Activated CD4-positive, CD25-positive, alpha-beta regulatory T cell treated with anti-CD3 and anti-CD28 coated beads, Interleukin-2, amount 50 U/mL, for 16 hours (primary cell): Measurements from ENCODE around the gene PDK3.

Experiments used
- DNase-seq: peaks from one replicate; pipeline ENCODE4 v3.0.0-alpha.2; 2020; ENCODE audit warnings: low read depth, low spot score

Gene PDK3

DNA sequence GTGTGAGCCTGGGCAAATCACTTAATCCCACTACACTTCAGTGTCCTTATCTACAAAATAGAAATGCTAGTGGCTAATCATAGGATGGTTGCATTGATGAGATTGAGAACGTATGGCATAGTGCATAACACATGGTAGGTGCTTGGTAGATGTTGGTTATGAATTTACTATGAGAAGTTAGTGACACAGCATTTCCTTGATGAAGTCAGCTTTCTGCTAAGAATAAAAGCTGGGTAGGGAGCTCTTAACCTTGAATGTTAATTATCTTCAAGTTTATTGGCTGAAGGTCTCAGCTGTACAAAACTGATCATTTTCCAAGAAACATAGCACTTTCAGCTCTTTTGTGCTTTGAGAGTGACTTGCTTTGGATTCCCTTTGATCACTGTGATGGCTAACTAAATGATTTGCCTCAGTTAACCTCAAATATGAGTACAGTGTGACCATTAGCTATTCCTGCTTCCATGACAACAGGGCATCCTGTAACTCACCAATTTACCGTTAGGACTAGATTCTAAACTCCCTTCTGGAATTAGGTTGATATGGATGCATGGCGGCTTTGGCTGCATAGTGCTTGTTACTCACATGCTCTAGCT is 17.8 kb downstream of the PDK3 start:
- no peak for DNase-seq

DNA sequence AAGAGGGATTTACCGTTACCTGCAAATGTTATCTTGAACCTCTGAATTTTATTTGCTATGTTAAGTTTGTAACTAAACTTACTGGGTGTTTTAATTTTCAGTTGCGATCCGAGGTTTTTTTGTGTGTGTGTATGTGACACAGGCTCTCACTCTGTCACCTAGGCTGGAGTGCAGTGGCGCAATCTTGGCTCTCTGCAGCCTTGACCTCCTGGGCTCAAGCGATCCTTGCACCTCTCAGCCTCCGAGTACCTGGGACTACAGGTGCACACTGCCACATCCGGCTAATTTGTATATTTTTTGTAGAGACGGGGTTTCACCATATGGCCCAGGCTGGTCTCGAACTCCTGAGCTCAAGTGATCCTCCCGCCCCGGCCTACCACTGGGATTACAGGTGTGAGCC is 18.5 kb downstream of the PDK3 start:
- DNase-seq = no peak

DNA sequence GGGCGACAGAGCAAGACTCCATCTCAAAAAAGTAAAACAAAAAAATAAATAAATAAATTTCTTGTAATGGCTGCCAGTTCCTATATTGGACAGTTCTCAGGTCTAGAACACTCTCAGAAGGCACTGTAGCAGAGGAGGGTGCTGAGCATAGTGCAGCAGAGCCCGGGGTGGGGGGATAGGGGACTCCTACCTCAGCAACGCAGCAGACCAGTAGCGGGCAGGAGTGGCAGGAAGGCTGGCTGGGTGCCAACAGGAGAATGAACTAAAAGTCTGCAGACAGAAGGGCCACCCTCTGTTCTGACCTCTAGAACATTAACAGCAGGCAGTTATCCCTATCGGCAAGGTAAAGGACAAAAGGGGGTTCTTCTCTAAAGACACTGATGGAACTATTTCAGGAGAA is 20.2 kb downstream of the PDK3 start:
- DNase-seq = no peak

DNA sequence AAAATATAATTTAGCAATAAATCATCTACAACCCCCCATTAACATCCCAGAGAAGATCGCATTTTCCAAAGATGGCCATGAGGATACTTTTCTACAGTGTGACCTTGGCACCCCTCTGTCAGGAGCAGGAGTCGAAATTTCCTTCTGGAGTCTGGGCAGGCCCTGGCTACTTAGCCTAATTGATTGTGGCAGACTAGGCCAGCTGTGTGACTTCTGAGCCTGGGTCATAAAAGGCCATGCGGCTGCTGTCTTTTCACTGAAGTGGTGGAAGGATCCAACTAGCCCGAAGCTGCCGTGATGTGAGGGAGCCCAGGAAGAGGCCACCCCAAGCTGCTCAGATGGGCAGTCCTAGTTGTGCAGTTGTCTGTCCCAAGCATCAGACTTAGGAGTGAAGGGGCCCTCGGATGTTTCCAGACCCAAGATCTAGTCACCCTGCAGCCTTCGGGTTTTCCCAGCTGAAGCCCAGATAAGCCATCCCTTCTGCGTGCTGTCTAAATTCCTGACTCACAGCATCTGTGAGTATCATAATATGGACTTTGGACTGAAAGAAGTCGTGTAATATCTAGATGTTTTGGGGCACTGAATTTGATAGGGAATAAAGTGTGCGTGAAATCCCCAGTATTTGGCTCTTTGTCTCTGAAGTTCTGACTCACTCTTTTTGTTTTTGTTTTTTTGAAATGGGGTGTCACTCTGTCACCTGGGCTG is 21.0 kb downstream of the PDK3 start:
- DNase-seq = no peak

DNA sequence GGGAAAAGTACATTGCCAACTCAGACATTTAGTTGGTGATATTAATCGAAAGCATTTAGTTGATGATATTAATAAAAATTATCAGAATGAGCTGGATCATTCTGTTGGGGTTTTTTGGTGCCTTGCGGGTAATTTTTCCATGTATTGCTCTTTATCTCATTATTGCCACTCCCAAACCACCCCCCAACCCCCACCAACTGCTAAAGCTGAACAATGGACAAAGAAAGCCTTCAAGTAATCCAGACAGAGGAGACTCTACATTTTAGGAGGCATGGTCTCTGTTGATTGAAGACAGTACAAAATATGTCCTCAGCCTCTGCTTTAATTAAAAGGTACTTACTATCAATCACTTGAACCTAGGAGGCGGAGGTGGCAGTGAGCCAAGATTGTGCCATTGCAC is 22.5 kb downstream of the PDK3 start:
- DNase-seq = no peak

DNA sequence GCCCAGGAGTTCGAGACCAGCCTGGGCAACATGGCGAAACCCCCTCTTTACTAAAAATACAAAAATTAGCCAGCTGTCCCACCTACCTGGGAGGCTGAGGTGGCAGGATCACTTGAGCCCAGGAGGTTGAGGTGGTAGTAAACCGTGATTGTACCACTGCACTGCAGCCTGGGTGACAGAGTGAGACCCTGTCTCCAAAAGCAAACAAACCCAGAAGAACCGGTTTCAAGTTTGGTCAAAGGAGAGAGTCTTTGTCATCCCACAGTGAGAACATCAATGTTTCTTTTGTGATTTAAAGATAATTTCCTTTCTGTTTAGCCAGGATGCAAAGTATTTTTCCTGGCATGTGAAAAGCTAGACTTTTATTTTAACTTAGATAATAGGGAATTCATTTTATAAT is 26.7 kb downstream of the PDK3 start:
- no peak for DNase-seq

DNA sequence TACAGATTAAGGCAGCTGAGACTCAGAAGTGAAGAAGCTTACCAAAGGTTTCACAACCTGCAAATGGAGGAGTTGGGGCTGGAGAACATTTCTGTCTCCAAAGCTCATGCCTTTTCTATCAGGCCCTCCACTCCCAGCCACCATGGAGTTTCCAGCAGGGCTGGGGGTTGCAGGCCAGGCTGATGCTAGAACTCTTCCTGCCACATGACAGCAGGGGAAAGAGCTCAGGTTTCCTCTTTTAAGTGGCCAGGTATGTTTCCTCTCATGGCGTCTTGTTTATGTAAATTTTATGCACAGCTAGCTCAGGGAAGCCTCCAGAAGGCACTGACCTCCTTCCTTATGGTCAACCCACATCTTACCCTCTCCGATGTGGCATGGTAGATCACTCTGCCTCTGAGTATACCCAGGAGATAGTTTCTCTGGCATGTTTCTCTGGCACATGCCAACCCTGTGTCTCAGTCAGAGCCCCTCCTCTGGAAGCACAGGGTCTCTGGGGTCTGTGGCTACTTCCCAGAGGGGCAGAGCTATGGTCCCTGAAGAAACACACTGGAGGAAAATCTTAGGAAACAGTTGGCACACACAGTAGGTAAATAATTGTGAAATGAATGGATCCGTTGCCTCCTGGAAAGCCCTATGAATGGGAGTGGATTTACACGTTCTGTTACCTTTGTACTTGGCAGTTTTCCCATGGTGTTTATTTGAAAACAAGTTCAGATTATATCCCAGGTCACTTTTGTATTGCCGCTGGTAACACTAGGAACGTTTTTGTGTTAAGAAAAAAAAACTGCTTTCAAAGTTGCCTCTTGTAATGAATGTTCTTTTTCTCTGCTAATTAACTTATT is 28.9 kb downstream of the PDK3 start:
- DNase-seq = no peak

DNA sequence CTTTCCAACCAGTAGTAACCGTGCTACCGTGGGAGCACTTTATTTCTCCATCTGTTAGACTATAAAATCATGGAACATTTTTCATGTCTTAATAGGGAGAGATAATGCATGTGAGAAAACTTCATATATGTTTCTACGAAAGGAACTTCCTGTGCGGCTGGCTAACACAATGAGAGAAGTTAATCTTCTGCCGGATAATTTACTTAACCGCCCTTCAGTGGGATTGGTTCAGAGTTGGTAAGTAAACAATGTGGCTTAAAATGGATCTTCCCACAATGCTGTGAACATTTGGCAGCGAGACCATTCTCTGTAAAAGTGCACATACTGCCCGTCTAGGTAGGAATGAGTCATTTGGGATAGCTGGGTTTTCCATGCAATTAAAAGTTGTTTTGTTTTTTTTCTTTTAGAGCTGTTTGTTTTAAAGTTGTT is 29.6 kb downstream of the PDK3 start:
- DNase-seq = no peak

DNA sequence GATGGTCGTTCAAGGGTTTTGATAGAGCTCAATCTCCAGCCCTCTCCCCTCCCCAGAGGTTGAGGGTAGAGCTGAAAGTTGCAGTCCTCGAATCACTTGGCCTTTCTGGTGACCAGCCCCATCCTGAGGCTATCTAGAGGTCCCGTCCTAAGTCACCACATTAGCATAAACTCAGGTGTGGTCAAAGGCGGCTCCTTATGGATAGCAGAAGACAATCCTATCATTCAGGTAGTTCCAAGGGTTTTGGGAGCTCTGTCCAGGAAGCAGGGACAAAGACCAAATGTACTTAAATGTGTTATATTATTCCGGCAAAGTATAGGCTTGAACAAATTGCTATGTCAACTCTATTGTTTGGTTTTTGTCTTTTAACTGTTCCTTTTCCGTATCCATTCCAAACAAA is 30.6 kb downstream of the PDK3 start:
- DNase-seq = no peak

DNA sequence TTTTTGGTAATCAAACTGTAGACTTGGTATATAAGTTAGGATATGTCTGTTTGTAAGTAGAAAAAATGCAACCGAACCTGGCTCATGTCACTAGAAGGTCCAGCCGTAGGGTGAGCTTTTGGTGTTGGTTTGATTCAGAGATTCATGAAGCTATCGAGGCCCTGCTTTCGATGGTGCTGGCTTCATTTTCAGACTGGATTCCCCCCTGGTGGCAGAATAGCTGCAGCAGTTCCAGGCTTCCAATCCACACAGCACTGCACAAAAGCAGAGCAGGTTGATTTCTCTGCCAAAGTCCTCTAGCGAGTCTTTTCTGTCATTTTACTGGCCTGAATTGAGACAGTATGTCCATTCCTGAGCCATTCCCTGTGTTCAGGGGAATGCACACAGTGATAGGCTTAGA is 33.1 kb downstream of the PDK3 start:
- DNase-seq = no peak

DNA sequence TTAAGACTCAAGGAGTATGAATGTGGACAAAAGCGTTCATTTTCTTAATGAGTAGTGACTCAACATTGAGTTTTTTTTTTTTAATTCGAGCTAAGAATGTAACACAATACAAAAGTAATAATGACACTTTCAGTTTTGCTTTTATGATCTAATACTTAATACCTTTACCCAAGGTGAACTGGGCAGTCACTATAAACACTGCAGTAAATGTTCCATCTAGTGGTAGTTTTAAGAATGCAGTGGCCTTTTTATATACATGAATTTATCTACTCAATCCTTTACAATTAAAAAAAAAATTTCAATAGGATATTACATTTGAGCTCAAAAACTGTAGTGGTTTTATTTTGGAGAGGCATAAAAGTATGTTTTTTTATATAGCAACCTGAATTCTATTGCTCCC is 33.9 kb downstream of the PDK3 start:
- no peak for DNase-seq

DNA sequence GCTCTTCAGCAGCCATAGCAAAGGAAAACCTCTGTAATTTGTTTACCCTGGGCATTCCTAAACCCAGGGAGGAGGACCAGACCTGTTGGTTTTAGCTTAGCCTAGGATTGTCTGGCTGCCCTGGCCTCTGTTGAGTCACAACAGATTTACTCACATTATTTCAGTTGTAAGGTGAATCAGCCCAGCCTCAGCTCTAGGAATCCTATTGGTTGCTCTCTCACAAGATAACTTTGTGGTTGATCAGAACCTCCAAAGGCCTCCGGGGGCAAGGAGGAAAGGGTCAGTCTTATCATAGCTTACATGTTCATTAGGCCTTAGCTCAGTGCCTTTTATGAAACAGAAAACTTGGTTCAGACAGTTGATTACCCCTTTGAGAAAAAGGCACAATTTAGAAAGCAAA is 41.0 kb downstream of the PDK3 start:
- DNase-seq = no peak

DNA sequence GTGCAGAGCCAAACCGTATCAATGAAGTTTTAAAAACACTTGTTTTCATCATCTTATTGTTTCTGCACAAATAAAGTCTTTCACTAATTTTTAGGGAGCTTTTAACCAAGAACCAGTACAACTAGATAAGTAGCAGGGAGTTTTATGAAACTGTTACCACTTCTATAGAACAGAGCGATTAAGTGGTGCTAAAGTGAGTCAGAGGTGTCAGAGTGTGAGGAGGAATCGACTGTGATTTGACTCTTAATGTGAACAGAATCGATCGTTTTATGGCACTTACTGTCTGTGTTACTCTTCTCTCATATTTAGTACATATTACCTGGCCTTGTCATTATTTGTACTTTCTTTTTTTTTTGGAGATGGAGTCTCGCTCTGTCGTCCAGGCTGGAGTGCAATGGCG is 43.3 kb downstream of the PDK3 start:
- DNase-seq = no peak

DNA sequence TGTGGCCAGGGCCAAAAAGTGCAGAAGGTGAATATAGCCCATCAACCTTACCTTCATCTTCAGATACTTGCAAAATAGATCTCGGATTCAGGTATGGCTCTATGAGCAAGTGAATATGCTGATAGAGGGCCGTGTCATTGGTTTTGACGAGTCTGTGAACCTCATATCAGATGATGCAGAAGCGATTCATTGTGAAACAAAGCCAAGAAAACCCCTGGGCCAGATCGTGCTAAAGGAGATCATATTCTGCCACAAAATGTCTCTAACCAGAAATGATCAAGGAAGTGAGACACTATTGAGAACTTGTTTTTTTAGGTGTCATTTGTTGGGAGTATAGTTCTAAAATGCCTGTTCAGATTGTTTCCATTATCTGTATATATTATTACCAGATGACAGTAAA is 48.3 kb downstream of the PDK3 start:
- DNase-seq = no peak

DNA sequence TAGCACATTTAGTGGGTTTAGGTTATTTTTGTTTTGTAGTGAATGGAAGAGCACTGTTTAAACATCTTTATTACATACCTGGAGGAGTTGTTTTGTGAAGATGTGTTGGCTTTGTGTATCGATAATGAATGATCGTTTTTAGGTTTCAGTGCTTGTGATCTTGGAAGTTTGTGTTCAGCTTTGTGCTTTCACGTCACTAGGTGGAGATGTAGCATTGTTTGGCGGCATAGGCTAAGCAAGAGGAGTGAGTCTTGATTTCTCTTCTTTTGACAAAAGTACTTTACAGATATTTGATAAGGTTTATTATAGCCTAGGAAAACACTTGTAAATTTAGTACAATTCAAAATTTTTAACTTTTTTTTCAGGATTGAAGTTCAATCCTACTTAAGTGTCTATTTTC is 50.4 kb downstream of the PDK3 start:
- no peak for DNase-seq

DNA sequence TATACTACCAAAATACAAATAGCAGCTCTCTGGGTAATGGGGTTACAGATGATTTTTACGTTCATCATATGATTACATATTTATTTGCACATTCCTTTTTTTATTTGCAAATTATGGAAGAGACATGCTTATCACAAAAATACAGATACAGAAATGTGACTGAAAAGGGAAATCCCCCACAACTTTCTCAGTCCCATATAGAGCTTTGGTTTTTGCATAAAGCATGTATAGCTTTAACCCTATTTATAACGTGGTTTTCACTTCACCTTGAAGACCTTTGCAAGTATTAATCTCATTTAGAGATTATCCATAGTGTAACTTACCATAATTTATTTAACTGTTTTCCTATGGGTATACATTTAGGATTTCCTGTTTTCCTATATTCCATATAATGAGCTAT is 55.4 kb downstream of the PDK3 start:
- no peak for DNase-seq

DNA sequence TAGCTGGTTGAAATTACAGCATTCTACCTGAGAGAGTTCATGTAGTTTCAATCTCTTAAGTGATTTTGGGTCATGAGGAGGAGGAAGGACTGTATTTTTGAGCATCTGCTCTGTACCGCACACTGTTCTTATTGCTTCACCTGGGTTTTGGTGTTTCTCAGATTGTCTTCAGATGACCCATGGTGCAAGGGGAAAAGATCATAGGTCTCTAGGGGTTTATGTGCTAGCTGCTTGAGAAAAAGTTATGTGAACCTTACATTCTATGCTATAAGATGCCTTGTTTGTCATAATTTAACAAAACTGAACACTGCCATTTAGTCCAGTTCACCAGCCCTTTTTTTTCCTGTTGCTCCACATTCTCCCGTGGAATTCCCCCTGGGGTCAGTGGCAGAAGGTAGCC is 60.4 kb downstream of the PDK3 start:
- DNase-seq = no peak

DNA sequence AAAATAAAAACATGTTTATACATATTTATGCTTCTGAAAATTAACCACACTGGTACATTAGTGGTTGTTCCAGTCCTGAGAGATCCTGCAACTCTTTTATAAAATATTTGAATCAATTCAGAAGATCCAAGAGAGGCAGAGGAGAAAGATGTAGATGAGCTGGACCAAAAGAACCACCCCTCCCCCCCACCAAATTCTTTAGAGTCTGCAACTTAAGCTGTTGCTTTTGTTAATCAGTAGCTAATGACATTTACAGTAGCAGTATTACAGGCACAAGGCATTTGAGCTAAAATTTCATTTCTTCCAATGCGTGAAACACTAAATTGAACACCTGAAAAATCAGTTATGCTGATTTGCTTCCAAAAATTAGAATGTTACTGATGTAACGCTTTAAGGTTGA is 61.5 kb downstream of the PDK3 start:
- no peak for DNase-seq

DNA sequence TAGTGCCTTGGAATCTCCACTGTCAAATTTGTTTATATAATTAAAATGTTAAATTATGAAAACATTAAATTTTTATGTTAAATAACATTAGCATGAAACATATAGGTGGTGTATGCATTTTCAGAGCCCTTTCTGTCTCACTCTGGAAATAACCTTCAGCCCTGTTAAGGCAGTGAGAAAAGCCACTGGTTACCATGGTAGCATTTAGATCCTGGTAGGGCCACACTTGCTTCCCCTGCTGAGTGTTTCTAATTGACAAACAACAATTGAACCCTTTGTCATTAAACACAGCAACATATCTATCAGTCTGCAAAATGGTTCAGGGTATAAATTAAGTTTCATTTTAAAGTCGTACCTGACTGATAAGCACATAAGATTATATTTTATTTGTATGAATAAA is 63.5 kb downstream of the PDK3 start:
- DNase-seq = no peak

DNA sequence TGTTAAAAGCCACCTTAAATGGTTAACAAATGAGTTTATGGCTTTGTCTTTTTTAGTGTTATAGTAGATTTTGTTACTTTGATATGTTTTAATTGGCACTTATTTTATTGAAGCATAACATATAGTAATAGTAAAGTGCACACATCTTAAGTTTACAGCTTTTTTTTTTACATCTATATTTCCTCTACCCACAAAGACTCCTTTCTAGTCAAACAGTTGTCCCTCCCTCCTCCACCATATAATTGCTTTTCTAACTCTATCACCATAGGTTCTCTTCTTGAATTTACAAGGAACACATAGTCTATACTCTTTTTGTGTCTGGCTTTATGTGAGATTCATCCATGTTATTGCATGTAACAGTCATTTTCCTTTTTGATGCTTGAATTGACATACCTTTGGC is 71.5 kb downstream of the PDK3 start:
- no peak for DNase-seq

DNA sequence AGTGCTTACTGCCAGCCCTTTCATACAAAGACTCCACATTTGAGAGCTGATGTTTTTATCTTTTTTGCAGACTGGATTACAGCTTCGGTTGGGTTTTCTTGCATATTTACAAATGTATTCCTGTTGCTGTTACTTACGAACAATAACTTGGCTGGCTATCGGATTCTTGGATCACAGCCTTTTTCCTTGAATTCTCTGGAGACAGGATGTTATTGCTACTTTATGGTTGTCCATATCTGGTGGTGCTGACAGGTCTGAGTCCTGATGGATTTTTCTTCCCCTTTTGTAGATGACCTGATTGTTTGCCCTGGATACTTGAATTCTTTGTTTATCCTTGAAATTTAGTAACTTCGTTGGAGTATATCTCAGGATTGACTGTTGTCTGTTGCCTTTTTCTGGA is 77.7 kb downstream of the PDK3 start:
- no peak for DNase-seq

DNA sequence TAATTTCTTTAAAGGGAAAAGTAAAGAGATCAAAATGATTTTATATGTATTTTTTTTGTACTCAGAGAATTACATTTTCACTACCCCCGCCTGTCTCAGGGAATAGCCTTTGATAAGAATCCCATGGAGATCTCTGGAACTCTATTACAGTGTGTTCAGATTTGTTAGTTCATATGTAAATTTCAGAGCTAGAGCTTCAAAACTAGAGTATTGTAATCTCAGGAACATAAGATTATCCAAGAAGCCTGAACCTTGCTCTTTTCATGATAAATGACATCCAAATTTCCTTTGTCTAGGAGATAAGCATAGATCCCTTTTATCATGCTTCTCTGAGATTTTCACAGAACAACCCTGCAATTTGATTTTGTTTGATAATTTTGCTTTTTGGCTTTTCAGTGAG is 82.9 kb downstream of the PDK3 start:
- no peak for DNase-seq

DNA sequence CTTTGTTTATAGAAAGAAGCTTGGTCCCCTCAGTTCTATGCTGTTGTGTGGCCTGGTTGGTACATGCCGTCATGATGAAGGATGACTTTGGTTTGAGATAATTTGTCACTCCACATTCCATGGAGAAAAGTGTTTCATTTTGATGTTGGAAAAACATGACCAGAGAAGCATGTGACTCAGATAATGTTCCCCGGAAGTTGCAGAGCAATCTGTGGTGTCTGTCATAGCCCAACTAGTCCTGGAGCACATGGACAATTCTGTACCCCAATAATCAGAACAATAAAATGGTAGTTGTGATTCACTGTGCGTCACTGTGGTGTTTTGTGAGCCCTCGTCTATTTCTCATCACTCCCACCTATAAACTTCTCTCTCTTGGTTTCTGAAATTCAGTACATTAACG is 85.1 kb downstream of the PDK3 start:
- no peak for DNase-seq
